NOMO-1 treated with dmso at 0.1 percent for 144 hours (cell line): ENCODE data around the gene MYO7B.

ENCODE experiments used
- DNase-seq: peaks from one replicate; lab custom pipeline; 2025; ENCODE audit not compliant: unreplicated experiment; lab: John Stamatoyannopoulos, UW

The MYO7B gene

DNA sequence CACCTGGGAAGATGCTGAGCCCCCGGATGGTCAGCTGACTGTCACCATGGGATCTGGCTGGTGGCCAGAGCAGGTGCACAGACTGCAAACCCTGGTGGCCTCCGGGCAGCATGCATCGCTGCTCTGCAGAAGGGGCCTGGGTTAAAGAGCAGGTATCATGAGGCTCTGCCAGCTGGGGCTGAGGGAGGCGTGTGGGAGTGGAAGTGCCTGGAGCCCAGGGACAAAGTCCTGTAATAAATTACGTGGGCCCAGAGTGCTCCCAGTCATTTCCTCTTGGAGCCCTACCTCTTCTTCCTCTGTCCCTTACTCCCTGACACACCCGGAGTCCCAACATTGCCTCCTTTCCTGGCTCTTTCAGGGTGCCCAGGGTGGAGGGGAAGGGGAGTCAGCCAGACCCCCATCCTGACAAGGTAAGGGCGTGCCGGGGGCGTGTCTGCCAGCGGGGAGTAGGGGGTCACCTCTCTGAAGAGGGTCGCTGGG is at the start of gene MYO7B:
Gene MYO7B (plus strand): TSS at position 262 of the 480 bp plus-strand sequence. CDS start 24,040 bp downstream, outside the sequence.
- DNase-seq, result no peak

DNA sequence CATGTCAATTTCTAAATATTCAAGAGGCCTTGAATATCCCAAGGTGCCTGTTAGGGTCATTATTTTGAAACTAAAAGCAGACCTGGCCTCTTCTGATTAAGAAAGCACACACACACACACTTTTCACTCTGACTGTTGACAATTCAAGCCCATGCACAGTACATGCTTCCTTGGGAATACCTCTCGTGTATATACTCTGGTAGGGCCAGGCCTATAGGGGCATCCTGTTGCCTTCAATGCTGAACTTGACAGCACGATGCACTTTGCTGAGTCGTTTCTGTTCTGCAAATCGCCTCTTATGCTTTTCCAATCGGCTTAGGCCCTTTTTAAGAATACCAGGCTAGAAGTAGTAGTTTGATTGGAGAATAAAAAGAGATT is 49.8 kb upstream of the MYO7B start:
- DNase-seq, result no peak

DNA sequence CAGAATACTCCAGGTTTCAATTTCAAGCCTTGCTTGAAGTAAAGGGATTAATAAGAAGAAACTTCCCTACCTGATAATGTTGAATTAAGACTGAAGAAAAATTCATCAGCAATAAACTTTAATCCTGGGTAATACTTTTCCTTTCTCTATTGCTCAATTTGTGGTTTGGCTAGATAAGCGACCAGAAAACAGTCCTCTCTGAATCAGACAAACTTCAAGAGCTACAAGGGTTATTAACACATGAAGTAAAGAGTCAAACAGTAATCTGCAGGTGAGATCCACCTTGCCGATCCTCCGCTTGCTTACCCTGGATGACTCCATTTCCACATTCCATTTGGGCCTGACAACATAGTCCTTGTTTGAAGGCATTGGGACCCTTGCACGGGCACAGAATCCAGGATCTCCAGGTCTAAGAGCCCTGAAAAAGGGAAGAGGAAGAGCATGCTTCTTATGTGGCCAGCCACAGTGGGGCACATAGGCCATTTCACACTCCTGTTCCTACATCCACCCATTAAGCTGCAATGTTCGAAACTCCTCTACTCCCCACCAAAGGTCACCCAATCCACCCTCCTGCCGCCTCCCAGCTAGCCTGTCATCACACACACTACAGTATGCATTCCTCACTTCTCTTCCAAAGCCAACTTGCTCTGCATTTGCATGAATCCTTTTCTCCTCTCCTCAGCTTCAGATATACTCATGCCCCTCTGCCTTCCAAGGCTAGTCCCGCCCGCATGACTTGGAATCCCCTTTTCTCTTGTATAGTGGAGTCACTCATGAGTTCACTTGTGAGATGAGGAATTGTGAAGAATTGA is 49.0 kb upstream of the MYO7B start:
- peak; percentile 64 for DNase-seq

DNA sequence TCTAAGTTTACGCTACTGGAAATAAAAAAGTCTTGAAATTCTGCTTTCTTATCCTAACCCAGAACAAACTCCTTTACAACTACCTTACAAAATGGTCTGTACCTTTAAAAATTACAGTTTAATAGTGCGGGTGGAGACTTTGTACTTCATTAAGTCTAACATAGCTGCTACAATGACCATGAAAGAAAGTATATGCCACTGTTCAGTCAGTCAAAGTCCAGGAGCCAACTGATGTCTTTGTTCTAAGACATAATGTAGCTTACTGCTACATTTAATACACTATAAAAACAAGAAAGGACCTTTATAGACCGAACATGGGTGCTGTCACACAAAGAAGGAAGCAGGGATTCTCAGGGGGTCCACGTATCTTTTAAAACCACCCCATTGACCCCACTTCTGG is 45.2 kb upstream of the MYO7B start:
- DNase-seq, result no peak

DNA sequence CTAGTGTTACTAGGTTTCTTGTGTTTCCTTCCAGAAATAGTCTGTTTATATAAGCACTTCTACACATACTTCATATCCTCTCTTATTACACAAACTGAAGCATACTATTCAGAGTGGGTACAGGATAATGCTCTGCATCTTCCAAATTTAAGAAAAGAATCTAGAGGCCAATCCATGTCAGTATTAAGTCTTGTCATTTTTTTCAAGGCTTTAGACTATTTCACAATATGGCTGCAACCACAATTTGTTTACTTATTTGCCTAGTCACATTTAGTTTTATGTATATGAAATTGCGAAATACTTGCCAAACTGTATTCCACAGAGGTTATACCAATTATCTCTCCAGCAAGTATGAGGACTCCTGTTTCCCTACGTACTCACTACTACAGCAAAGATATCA is 37.1 kb upstream of the MYO7B start:
- DNase-seq, result no peak

DNA sequence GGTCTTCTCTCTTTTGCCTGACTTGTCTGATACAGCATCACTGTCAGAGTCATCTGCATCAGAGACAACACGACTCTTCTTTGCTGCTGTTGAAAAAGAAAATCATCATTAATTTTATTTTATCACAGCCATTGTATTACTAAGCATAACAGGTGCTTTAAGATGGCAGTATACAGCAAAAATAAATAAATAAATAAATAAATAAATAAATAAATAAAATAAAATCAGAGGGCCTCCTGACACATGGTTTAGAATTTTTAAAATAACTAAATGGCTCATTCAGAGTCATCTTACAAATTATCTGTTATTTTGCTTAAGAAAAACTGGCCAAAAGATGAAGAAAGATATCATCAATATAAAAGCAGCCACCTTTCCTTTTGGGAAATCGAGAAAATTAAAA is 32.0 kb upstream of the MYO7B start:
- DNase-seq, result no peak

DNA sequence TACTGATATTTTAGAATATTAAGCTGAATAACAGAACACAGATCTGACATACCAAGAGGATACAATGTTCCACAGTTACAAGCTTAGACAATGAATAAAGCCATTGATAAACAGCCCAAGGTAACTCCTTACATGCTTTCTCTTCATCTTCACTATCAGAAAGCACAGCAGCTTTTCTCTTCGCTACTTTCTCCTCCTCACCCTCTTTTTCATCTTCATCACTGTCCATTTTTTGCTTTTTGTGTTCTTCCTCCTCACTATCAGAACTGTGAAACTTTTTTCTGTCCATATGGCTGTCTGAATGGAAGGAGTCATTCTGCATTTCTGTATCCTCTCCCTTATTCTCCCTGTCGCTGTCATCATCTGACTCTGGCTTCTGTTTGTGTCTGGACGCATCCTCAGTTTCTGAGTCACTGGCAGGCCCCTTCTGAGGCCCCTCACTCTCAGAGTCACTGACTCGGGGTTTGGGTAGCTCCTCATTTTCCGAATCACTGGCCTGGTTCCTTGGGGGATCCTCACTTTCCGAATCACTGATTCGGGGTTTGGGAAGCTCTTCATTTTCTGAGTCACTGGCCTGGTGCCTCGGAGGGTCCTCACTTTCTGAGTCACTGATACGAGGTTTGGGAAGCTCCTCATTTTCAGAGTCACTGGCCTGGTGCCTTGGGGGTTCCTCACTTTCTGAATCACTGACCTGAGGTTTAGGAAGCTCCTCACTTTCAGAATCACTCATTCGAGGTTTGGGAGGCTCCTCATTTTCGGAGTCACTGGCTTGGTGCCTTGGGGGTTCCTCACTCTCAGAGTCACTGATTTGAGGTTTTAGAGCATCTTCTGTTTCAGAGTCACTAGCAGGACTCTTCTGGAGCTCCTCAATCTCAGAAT is 30.7 kb upstream of the MYO7B start:
- DNase-seq, result no peak

DNA sequence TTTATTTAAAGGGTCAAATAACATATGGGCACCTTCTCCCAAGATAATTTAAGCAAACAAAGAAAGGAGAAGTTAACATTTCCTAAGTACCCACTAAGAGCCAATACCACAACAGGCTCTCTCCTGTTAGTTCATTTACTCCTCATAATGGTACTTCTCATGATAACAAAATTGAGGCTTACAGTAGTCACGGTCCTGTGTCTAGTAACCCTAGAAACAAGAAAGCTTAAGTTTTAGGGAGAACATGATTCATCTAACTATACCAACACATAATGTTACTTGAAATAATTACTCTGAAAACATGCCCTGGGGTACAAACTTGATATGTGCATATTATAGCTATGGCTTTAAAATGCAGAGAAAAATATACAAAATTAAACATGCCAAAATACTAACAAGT is 29.0 kb upstream of the MYO7B start:
- DNase-seq, result no peak

DNA sequence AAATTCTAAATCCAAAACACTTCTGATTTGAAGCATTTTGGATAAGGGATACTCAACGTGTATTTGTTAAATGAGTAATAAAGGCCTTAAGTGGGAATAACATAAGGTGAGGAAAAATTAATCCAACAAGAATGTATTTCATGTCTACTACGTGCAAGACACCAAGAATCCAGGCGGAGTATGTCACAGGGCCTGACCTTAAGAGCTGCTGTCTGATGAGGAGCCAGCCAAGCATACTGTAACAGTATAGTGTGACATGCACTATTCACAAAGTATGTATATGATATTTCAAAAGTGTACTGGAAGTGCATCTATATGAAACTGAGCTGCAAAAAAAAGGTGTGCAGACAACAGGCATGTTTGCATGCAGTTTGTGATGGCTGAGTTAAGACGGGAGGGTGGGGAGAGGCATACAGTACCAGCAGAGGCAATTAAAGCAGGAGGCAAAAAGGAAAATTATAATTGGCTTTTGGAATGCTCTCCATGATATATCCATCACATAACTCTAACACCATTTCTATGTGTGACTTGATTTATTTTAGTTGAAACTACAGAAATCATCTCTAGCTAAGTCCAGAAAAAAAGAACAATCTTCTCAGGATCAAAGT is 27.4 kb upstream of the MYO7B start:
- DNase-seq, result no peak

DNA sequence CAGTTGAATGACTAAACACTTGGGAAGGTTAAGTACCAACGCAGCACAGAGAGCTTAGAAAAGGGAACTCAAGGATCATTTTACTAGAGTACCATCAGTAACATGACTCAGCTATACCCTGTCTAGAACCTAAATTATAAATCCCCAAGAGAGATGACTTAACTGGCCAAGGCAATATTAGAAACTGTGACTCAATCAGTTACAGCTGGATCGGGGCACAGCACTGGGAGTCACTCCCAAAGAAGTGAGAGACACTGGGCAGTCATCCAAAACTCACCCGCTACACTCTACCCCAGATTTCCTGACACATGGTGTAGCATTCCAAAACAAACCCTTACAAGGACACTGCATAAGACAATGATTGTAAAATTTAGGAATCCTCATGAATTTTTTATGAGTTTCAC is 26.9 kb upstream of the MYO7B start:
- DNase-seq, result peak; percentile 55

DNA sequence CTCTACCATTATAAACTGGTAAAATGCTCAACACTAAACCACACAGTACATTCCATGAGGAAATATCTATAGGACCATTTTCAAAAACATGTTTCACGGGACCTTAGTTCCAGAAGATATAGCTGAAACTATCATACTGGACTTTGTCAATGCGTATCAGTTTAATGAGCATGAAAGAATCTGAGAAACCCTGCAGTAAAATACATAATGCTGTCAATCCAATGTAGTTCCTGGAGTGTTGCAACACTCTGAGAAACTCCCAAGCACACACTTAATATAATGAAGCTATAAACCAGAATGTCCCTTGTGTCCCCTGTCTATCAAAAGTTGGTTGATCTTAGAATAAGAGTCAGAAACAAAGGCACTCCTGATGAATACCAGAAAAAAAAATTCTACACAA is 25.4 kb upstream of the MYO7B start:
- no peak for DNase-seq

DNA sequence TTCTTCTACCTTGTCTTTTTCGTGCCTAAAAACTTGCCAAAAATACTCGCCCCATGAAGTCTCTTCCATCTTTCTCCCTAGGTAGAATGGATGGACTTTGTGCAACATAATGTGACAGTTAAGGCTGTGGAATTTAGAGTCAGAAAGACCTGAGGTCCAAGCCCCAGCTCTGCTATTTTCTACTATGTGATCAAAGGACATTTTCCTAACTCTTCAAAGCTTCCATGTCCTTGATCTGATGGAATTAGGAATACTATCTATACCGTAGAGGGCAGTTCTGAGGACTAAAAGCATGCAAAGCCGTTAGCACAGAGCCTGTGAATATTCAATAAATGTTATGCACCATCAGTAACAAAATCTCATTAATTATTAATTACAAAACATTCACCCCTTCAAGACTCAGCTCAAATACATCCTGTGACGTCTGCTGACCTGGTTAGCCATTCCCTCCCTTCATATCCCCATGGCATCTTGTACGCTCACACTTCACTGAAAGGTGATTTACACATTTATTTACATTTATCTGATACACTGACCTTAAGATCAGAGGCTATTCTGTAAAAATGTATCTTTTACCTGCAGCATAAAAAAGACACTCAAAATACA is 24.3 kb upstream of the MYO7B start:
- DNase-seq, result no peak

DNA sequence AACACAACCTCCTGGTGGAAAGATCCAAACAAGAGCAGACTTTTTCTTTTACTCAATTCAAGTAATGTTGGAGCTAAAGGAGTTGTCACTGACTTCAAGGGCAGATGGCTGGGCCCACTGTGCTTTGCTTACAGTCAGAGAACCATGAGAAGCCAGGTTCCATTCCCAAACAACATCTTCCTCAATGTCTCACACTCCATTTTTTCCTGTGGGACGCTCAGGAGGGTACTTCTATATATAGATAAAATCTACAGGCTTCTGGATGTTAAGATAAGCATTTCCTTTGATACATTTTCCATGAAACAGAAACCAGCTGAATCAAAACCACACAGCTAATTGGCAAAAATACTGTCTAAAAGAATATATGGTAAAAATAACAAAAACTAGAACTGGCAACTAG is 23.6 kb upstream of the MYO7B start:
- DNase-seq, result no peak

DNA sequence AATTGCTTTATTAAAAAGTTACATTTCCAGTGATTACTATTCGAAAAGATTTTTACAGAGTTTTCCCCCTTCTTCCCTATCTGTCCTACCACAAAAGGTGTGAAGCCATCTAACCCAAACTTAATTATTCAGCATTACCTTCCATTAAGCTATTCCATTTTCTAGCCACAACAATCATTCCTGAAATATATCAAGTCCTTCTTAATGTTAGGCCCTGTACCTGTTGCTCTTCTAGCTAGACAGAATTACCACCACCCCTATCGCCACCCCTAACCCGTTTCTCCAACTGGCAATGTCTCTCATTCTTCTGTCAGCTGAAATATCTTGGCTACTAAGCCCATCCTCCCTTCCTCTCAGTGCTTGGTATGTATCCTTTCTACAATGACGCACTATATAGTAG is 23.1 kb upstream of the MYO7B start:
- DNase-seq, result no peak

DNA sequence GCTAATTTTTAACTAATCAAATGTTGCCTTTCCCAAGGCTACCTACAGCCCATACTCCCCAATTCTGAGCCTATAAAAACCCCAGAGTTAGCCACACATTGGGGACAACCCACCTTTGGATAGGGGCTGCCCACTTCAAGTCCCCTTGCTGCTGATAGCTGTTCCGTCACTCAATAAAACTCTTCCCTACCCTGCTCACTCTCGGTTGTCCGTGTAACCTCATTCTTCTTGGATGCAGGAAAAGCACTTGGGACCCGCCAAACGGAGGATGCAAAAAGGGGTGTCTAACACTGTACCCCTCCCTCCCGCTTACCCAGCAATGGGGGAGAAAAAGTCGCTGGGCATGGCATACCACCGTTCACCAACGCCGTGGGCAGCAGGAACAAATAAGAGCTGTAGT is 21.4 kb upstream of the MYO7B start:
- no peak for DNase-seq

DNA sequence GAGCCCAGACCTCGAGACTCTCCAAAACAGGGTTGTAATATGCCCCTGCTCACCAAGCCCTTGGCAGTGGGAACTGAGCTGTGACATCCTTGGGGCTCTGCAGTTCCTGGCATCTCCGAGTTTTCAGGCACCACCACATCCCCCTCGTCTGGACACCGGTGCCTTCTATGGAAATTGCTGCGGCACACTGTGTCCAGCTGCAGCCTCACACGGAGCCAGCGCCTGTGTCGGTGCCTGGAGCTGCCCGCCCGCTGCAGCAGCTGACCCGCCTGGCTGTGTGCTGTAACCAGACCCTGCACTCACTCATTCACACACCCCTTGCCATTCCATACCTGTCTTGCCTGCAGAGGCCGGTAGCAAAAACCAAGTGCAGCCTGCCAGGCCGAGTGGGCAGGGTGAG is 21.0 kb upstream of the MYO7B start:
- no peak for DNase-seq

DNA sequence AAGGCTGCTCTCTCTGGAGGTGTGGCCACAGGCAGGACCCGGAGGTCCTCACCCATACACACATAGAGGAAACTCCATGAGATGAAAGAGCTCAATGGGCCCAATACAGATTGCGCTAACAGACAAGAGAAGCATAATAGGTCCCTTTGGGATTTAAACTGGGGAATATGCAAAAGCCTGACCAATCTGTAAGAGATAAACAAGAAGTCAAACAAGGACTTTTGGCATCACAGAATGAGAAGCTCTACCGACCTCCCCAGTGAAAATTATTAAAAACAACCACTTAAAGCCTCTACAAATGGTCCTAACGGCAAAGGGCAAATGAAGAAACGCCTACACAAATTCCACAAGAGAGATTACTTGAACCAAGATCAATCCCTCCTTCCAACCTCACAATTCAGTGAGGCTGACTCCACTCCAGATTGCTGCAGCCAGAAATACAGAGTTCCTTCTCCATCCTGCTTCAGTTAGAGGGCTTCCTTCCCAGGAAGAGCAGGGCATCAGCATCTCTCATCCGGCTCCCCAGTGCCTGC is 20.0 kb upstream of the MYO7B start:
- no peak for DNase-seq

DNA sequence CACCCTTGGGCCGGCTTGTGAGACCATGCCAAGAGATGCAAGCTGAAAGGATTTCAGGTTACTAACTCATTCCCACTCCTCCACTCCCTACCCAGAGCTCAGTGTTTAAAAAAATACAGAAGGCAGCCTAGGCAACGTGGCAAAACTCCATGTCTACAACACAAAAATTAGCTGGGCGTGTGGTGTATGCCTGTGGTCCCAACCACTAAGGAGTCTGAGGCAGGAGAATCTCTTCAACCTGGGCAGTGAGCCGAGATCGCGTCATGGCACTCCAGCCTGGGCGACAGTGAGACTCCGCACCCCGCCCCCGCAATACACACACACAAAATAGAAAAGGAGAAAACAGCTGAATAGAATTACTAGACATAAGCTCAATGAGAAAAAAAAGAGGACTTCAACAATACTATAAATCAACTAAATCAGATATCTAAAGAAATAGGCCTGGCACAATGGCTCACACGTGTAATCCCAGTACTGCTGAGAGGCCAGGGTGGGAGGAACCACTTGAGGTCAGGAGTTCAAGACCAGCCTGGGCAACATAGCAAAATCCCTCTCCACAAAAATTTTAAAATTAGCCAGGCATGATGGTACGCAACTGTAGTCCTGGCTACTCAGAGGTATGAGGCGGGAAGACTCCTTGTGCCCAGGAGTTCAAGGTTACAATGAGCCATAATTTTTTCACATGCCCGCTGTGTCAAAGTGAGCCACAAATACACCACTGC is 19.3 kb upstream of the MYO7B start:
- no peak for DNase-seq

DNA sequence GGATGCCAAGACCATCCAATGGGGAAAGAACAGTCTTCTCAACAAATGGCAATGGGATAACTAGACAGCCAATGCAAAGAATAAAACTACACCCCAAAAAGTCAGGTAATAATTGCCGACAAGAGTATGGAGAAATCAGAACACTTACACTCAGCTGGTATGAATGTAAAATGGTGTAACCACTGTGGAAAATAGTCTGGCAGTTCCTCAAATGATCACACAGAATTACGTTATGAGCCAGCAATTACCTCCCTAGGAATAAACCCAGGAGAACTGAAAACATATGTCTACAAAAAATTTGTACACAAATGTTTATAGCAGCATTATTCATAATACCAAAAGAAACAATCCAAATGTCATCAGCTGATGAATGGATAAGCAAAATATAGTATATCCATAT is 18.0 kb upstream of the MYO7B start:
- no peak for DNase-seq

DNA sequence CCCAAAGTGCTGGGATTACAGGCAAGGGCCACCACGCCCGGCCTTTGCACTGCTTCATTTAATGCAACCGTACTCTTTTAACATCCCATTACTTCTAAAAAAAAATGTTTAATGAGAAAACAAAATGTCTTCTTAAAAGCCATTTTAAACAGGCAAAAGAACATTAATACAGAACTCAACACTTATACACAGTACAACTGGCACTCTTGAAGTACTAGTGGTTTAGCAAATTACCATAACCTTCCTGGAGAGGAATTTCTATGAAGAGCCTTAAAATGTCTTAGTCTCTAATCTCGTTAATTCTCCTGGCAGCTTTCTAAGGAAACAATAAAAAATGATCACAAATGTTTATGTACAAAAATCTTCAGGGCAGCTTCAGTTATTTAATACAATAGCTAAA is 15.1 kb upstream of the MYO7B start:
- DNase-seq, result no peak
